ENCODE results near the gene RBM20. TPM values are rescaled to one million over a fixed set of nuclear protein-coding genes. Genes with fewer than 3 reads are reported as not detected.
A peak's percentile ranks its signal among the peaks of the same experiment; 100 is the strongest.

The RBM20 gene
- total RNA-seq, 1 donor from 2014 or later = 0.32 TPM

- Mint-ChIP-seq H3K36me3 (no peaks in the 10 kb centered on the region), H3K4me3 (no peak overlapping the region), H3K27ac (peak overlapping the region; percentile 36), H3K4me1 (peaks cover 27% of the 10 kb centered on the region), H3K27me3 (ENCODE audit: insufficient read depth, low read depth) (peaks cover 3% of the 10 kb centered on the region), H3K9me3 (no peaks in the 10 kb centered on the region)
- Histone ChIP-seq H3K36me3 (no peaks in the 10 kb centered on the region), H3K4me2 (no peak overlapping the region), H3K27me3 (no peaks in the 10 kb centered on the region), H3K4me1 (peaks cover 6% of the 10 kb centered on the region), H2AFZ (replicated peaks) (peak overlapping the region; percentile 3), H3K79me2 (ENCODE audit: low read depth) (no peaks in the 10 kb centered on the region), H3K9me3 (ENCODE audit: low read depth) (no peaks in the 10 kb centered on the region), H3K4me3 (no peak overlapping the region), H3F3A (ENCODE audit: low read depth) (no peaks in the 10 kb centered on the region), H3K9ac (no peak overlapping the region), H3K27ac (no peak overlapping the region), H4K20me1 (ENCODE audit: low read depth) (no peaks in the 10 kb centered on the region)
- TF ChIP-seq CTCF (IDR thresholded peaks at IDR 0.05) = no peak
- DNase-seq (ENCODE audit: low spot score) = no peak
These were observed 203.2 kb downstream of the RBM20 start for GRCh38 chr10:110847374-110847773.

- Histone ChIP-seq H3K36me3 (no peaks in the 10 kb centered on the region), H3K27me3 (no peaks in the 10 kb centered on the region), H3F3A (ENCODE audit: low read depth) (no peaks in the 10 kb centered on the region), H3K27ac (no peak overlapping the region), H3K79me2 (ENCODE audit: low read depth) (no peaks in the 10 kb centered on the region), H3K4me2 (no peak overlapping the region), H3K9ac (no peak overlapping the region), H2AFZ (replicated peaks) (no peak overlapping the region), H4K20me1 (ENCODE audit: low read depth) (no peaks in the 10 kb centered on the region), H3K4me3 (no peak overlapping the region), H3K4me1 (peaks cover 2% of the 10 kb centered on the region), H3K9me3 (ENCODE audit: low read depth) (no peaks in the 10 kb centered on the region)
- DNase-seq (ENCODE audit: low spot score) = no peak
- TF ChIP-seq CTCF (IDR thresholded peaks at IDR 0.05) (no peak), EZH2 (IDR thresholded peaks at IDR 0.05) (no peak), EZH2phosphoT487 (IDR thresholded peaks at IDR 0.05) (no peak)
- Mint-ChIP-seq H3K4me1 (peaks cover 20% of the 10 kb centered on the region), H3K27ac (no peak overlapping the region), H3K9me3 (no peaks in the 10 kb centered on the region), H3K27me3 (ENCODE audit: insufficient read depth, low read depth) (peaks cover 3% of the 10 kb centered on the region), H3K36me3 (no peaks in the 10 kb centered on the region), H3K4me3 (no peak overlapping the region)
These were observed 204.0 kb downstream of the RBM20 start for GRCh38 chr10:110848106-110848505.

GRCh38 chr10:110850099-110850498, 206.0 kb downstream of the RBM20 start:
- no peak for DNase-seq (ENCODE audit: low spot score)

More at GRCh38 chr10:110850099-110850498, 206.0 kb downstream of the RBM20 start:
- Histone ChIP-seq H3K4me2 (no peak overlapping the region), H4K20me1 (ENCODE audit: low read depth) (no peaks in the 10 kb centered on the region), H3K27me3 (no peaks in the 10 kb centered on the region), H3K27ac (no peak overlapping the region), H3K4me3 (no peak overlapping the region), H3F3A (ENCODE audit: low read depth) (no peaks in the 10 kb centered on the region), H3K79me2 (ENCODE audit: low read depth) (no peaks in the 10 kb centered on the region), H3K36me3 (no peaks in the 10 kb centered on the region), H3K9me3 (ENCODE audit: low read depth) (no peaks in the 10 kb centered on the region), H2AFZ (replicated peaks) (no peak overlapping the region), H3K4me1 (no peaks in the 10 kb centered on the region), H3K9ac (no peak overlapping the region)
- peaks cover 15% of the 10 kb centered on the region for H3K4me1 Mint-ChIP-seq
- no peaks in the 10 kb centered on the region for H3K9me3 Mint-ChIP-seq
- H3K27me3 Mint-ChIP-seq (ENCODE audit: insufficient read depth, low read depth) = peaks cover 3% of the 10 kb centered on the region
- no peak overlapping the region for H3K27ac Mint-ChIP-seq
- TF ChIP-seq EZH2phosphoT487 (IDR thresholded peaks at IDR 0.05) (no peak), CTCF (IDR thresholded peaks at IDR 0.05) (no peak), EZH2 (IDR thresholded peaks at IDR 0.05) (no peak)
- no peak overlapping the region for H3K4me3 Mint-ChIP-seq
- no peaks in the 10 kb centered on the region for H3K36me3 Mint-ChIP-seq

All from neural progenitor cell (in vitro differentiated cells).